Liver (tissue), 3 donors: Measurements from ENCODE around the gene STAT5A.

Experiments used
- RAD21 ChIP-seq, 2 donors: IDR thresholded peaks; 2 replicates each; pipeline ENCODE4 v1.6.1; 2016; ENCODE audit warnings: antibody characterized with exemption in 2 of 2, mild to moderate bottlenecking in 2 of 2
- TF ChIP-seq, protein P1 (sequence below): fragments of 150-350 bp; IDR thresholded peaks from 2 replicates; pipeline ENCODE4 v1.5.1; 2017; ENCODE audit warnings: improper control_type of control experiment, low read depth, low read length; ENCODE audit not compliant: missing input control
- TF ChIP-seq, protein P2 (sequence below): IDR thresholded peaks from 2 replicates; pipeline ENCODE4 v1.6.1; 2016; ENCODE audit warnings: antibody characterized with exemption, mild to moderate bottlenecking
- TF ChIP-seq, protein P3 (sequence below): IDR thresholded peaks from 2 replicates; pipeline ENCODE4 v1.6.1; 2016; ENCODE audit warnings: antibody characterized with exemption
- donor health status: healthy.
- donor health status: healthy.

DNA sequence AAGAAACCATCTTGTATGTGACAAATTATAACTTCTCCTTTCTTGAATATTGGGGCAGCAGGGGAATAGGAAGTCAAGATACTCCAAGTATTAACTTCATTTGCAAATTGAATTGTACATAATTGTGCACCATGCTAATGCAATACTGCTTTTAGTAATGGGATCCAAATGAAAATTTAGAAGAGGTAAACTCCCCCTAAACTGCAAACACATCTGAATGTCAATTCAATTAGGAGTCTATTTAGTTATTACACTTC lies 16.6 kb upstream of the STAT5A start:
- TF ChIP-seq, protein P1, sequence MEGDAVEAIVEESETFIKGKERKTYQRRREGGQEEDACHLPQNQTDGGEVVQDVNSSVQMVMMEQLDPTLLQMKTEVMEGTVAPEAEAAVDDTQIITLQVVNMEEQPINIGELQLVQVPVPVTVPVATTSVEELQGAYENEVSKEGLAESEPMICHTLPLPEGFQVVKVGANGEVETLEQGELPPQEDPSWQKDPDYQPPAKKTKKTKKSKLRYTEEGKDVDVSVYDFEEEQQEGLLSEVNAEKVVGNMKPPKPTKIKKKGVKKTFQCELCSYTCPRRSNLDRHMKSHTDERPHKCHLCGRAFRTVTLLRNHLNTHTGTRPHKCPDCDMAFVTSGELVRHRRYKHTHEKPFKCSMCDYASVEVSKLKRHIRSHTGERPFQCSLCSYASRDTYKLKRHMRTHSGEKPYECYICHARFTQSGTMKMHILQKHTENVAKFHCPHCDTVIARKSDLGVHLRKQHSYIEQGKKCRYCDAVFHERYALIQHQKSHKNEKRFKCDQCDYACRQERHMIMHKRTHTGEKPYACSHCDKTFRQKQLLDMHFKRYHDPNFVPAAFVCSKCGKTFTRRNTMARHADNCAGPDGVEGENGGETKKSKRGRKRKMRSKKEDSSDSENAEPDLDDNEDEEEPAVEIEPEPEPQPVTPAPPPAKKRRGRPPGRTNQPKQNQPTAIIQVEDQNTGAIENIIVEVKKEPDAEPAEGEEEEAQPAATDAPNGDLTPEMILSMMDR, result no peak
- TF ChIP-seq, protein P2, sequence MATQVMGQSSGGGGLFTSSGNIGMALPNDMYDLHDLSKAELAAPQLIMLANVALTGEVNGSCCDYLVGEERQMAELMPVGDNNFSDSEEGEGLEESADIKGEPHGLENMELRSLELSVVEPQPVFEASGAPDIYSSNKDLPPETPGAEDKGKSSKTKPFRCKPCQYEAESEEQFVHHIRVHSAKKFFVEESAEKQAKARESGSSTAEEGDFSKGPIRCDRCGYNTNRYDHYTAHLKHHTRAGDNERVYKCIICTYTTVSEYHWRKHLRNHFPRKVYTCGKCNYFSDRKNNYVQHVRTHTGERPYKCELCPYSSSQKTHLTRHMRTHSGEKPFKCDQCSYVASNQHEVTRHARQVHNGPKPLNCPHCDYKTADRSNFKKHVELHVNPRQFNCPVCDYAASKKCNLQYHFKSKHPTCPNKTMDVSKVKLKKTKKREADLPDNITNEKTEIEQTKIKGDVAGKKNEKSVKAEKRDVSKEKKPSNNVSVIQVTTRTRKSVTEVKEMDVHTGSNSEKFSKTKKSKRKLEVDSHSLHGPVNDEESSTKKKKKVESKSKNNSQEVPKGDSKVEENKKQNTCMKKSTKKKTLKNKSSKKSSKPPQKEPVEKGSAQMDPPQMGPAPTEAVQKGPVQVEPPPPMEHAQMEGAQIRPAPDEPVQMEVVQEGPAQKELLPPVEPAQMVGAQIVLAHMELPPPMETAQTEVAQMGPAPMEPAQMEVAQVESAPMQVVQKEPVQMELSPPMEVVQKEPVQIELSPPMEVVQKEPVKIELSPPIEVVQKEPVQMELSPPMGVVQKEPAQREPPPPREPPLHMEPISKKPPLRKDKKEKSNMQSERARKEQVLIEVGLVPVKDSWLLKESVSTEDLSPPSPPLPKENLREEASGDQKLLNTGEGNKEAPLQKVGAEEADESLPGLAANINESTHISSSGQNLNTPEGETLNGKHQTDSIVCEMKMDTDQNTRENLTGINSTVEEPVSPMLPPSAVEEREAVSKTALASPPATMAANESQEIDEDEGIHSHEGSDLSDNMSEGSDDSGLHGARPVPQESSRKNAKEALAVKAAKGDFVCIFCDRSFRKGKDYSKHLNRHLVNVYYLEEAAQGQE, result no peak
- TF ChIP-seq RAD21 (IDR thresholded peaks at IDR 0.05), result no peak
- TF ChIP-seq, protein P3, sequence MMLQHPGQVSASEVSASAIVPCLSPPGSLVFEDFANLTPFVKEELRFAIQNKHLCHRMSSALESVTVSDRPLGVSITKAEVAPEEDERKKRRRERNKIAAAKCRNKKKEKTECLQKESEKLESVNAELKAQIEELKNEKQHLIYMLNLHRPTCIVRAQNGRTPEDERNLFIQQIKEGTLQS, result no peak
